GM18858 (cell line): ENCODE results near the gene TRPV6.

Experiments used
- ATAC-seq: cut with Tn5 transposase; IDR thresholded peaks from one replicate; pipeline ENCODE4 v1.9.1; 2021; ENCODE audit not compliant: unreplicated experiment

Gene TRPV6

GRCh38 chr7:142855114-142855743, 30.3 kb downstream of the TRPV6 start:
- no peak for ATAC-seq

- peak; percentile 30 for ATAC-seq
These were observed 31.0 kb downstream of the TRPV6 start, which contains the start of gene EPHB6 for GRCh38 chr7:142854372-142855113. TSS of gene EPHB6 (plus strand) at chr7:142855076. CDS start at chr7:142863228, 8,152 bp downstream.

GRCh38 chr7:142853739-142854371, 31.7 kb downstream of the TRPV6 start:
- ATAC-seq = peak; percentile 86

DNA sequence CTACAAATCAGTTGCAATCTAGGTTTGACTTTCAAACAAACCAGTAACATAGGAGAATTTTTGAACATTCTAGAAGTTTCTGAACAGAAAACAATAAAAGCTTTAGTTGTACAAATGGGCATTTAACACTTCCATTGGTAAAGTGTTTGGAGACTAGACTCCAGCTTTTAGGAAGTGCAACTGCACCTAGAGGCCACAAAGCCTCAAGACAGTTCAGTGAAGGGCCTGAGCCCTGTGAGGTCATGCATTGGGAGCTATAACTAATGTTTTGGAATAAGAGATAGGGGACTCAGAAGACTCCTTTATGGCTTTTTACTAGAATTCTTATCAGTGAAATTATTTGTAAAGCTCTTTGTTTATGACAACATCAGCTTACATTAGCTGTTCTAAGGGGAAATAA, 33.6 kb downstream of the TRPV6 start:
- no peak for ATAC-seq

DNA sequence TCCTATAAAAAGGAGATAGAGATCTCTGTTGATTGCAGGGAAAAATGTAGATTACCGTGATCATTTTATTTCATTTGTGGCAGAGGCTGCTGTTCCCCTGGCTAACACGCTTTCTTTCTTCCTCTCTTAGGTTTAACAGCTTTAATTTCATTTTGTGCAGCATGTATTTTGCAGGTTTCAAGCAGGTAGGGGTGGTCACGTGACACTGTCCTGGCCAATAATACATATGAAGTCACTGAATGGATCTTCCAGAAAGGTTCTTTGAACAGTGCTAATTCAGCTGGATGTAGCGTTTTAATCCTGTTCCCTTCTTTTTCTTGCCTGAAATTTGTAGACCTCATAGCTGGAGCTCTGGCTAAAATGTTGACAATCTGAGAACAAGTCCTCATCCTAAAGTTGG, 34.3 kb downstream of the TRPV6 start:
- no peak for ATAC-seq

DNA sequence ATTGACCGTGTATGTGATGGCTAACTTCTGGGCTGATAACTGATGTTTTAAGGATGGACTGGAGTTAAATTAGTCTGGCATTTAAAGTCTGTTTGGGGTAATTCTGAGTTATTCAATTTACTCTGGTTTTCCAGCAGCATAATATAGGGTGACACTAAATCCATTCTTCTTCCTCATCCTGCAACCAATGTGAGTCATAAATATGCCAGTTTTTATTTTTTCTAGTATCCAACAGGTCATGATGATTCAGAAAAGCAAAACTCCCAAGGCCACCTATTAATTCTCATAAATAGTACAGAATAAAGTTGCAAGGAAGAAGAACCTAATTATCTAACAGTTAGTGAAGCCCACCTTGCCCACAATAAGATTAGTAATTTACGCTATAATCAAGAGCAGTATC, 38.2 kb downstream of the TRPV6 start:
- no peak for ATAC-seq

DNA sequence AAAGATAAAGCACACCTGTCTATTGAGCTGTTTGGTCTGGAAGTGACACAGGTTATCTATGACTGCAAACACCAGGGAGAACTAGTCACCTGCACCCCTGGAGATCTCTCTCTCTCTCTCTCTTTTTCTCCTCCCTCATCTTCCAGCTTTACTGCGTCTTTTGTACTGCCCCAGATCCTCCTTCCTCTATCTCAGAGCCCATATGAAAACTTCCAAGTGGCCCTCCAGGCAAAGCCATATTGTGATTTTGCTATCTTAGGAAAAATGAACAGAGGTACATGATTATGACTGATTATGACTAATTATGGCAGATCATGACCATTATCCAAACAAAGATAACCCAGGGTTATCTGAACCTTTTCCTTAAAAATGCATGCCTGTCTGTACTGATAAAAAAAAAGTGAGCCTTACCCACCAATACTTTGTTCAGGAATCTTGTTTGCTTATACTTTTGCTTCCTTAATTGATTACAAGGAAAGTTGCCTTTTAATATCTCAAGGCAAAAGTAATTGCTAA, 43.2 kb downstream of the TRPV6 start:
- ATAC-seq = no peak

- ATAC-seq = no peak
These were observed 46.9 kb downstream of the TRPV6 start for GRCh38 chr7:142838461-142839213.

DNA sequence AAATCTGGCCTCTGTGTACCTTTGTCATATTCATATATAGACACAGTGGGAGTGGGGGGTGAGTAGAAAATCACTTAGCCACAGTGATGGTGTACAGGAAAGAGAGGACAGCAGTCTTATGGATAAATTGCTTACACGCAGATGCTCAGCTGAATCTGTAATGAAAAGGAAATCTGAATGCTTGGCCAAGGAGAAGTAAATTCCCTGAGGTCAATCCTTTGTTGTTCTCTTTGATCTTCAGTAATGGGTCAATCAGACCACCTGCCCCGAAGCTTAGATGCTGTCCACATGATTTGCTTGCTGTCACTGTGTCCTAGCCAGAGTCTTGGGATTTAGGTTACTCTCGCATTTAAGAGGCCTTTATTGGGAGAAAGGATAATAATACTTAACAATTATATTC, 49.1 kb downstream of the TRPV6 start:
- no peak for ATAC-seq

DNA sequence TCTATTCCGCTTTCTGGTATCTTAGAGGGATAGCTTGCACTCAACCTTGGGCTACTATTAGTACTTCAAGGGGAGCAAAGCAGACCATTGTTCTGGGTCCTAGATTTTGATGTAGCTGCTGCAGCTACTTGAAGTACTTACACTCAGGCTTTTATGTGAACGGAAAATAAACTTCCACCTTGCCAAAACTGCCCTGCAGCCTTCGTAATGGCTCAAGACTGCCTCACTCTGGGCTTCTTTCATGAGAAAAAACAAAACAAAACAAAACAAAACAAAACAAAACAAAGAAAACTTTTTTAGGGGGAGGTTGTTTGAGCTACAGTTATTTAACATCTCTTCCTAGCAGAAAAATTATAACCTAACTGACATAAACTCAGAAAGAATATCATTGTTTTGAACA, 50.1 kb downstream of the TRPV6 start:
- no peak for ATAC-seq

DNA sequence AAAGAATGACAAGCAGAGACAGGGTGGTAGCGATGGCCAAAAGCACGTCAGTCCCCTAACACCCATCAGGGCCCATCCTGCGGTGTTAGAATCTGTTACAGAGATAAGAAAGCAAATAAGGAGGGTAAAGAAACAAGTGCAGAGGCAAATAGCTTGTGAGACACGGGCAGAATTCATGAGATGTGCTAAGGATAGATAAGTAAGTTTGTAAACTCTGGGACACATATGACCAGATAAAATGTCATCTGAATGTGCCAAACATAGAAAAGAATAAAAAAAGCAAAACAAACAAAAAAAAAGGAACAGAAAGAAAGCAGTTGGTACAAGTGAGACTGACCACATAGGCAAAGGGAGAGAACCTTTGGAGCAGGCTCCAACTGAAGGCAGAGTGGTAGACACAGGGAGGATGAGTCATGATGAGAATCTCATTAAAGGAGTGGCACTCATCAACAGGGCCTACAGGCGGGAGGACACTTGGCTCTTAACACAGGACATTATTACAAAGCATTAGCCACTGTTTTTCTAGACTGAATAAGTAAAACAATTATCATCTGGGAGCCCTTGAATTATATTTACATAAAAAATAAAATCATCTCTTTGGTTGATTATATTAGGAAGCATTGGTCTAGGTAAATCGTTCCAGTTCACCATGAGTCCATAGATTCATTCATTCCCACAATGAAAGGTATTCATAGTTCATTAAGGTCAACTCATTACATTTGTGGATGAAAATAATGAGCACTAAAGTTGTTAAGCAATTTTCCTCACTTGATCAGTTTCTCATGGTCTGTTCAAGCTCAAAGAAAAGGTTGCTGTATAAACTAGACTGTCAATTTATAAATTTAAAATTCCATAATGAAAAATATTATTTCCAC, 52.1 kb downstream of the TRPV6 start:
- ATAC-seq = peak; percentile 82

- ATAC-seq = no peak
These were observed 53.1 kb downstream of the TRPV6 start for GRCh38 chr7:142832417-142832816.

GRCh38 chr7:142827951-142828500, 57.5 kb downstream of the TRPV6 start:
- no peak for ATAC-seq

DNA sequence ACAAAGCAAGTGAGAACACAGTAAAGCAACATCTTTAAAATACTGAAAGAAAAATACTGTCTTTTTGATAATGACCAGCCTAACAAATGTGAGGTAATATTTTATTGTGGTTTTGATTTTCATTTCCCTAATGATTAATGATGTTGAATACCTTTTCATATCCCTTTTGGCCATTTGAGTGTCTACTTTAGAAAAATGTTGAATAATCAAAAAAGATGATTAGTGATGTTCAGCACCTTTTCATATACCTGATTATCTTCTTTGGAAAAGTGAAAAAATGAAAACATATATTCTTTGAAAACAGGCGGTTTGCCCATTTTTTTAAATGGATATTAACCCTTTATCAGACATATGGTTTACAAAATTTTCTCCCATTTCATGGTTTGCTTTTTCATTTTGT, 62.8 kb downstream of the TRPV6 start:
- no peak for ATAC-seq
